HG03159 (cell line): ENCODE data around the gene BYSL.

ENCODE experiments used
- ATAC-seq: cut with Tn5 transposase; IDR thresholded peaks from one replicate; pipeline ENCODE4 v1.9.1; 2021; ENCODE audit warnings: mild to moderate bottlenecking, moderate library complexity; ENCODE audit not compliant: unreplicated experiment

The BYSL gene

GRCh38 chr6:41974281-41974825, 53.1 kb downstream of the BYSL start:
- ATAC-seq = no peak

- no peak for ATAC-seq
These were observed 54.0 kb downstream of the BYSL start for GRCh38 chr6:41975276-41975675.

GRCh38 chr6:41976794-41977484, 55.6 kb downstream of the BYSL start:
- ATAC-seq = no peak
